Measurements from ENCODE around the gene PLB1. TPM values are rescaled to one million over a fixed set of nuclear protein-coding genes. Genes with fewer than 3 reads are reported as not detected.

Gene PLB1
- total RNA-seq, 1 experiment from 2014 or later, result 0.44 TPM

DNA sequence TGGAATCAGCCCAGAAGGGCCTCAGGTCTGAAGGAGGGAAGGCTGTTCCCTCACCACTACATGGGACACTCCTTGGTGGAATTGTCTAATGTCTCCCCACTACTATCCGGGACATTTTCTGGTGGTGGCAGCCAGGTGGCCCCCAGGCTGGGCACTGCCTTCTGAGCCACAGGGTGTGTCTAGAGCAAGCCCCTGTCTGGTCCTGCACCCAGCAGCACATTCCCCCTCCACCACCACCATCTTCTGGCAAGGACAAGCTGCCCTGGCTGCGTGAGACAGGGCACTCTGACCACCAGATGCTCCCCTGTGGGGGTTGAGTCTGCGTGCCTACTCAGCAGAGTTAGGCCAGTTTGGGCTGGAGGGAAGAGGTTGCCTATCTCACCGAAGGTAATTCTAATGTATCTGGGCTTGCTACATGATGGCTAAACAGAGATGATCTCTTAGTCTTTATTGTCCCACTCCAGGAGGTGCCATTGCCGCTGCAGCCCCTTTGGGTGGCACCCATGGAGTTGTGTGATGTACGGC, 106.3 kb downstream of the PLB1 start:
- H3K36me3 Mint-ChIP-seq, result no peaks in the 10 kb centered on the region
- ChIA-PET CTCF (no interaction called here), POLR2A (no interaction called here)
- no peaks in the 10 kb centered on the region for H3K27me3 Mint-ChIP-seq (ENCODE audit: low read depth)
- no peak overlapping the region for H3K27ac Mint-ChIP-seq
- no peak for ATAC-seq
- TF ChIP-seq ZSCAN18 (CRISPR knock-in tag; IDR thresholded peaks at IDR 0.05) (no peak), CREB1 (CRISPR knock-in tag; IDR thresholded peaks at IDR 0.05) (no peak), ZNF423 (CRISPR knock-in tag; IDR thresholded peaks at IDR 0.05) (no peak), RORB (CRISPR knock-in tag; IDR thresholded peaks at IDR 0.05) (no peak), IRF2 (CRISPR knock-in tag; IDR thresholded peaks at IDR 0.05; ENCODE audit: borderline replicate concordance, low read depth) (no peak), CDX4 (CRISPR knock-in tag; IDR thresholded peaks at IDR 0.05; ENCODE audit: borderline replicate concordance) (no peak)
- TF ChIP-seq, protein P1, sequence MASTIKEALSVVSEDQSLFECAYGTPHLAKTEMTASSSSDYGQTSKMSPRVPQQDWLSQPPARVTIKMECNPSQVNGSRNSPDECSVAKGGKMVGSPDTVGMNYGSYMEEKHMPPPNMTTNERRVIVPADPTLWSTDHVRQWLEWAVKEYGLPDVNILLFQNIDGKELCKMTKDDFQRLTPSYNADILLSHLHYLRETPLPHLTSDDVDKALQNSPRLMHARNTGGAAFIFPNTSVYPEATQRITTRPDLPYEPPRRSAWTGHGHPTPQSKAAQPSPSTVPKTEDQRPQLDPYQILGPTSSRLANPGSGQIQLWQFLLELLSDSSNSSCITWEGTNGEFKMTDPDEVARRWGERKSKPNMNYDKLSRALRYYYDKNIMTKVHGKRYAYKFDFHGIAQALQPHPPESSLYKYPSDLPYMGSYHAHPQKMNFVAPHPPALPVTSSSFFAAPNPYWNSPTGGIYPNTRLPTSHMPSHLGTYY (CRISPR knock-in tag; IDR thresholded peaks at IDR 0.05), result no peak
- TF ChIP-seq, protein P2, sequence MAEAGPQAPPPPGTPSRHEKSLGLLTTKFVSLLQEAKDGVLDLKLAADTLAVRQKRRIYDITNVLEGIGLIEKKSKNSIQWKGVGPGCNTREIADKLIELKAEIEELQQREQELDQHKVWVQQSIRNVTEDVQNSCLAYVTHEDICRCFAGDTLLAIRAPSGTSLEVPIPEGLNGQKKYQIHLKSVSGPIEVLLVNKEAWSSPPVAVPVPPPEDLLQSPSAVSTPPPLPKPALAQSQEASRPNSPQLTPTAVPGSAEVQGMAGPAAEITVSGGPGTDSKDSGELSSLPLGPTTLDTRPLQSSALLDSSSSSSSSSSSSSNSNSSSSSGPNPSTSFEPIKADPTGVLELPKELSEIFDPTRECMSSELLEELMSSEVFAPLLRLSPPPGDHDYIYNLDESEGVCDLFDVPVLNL (CRISPR knock-in tag; IDR thresholded peaks at IDR 0.05; ENCODE audit: borderline replicate concordance, low read depth), result no peak
- H3K9me3 Mint-ChIP-seq, result no peaks in the 10 kb centered on the region
- H3K4me1 Mint-ChIP-seq, result peaks cover 6% of the 10 kb centered on the region
- no peak overlapping the region for H3K4me3 Mint-ChIP-seq
- no peak for DNase-seq (ENCODE audit: low spot score)

- no peak for DNase-seq (ENCODE audit: low spot score)
- Mint-ChIP-seq H3K27me3 (ENCODE audit: low read depth) (no peaks in the 10 kb centered on the region), H3K4me1 (peaks cover 14% of the 10 kb centered on the region), H3K27ac (no peak overlapping the region), H3K9me3 (no peaks in the 10 kb centered on the region), H3K4me3 (no peak overlapping the region), H3K36me3 (no peaks in the 10 kb centered on the region)
- no peak for TF ChIP-seq NFE2L1 (CRISPR knock-in tag; IDR thresholded peaks at IDR 0.05)
- TF ChIP-seq MXD4 (CRISPR knock-in tag; IDR thresholded peaks at IDR 0.05; ENCODE audit: borderline replicate concordance), result no peak
- no peak for TF ChIP-seq ZBTB21 (CRISPR knock-in tag; IDR thresholded peaks at IDR 0.05; ENCODE audit: borderline replicate concordance)
- TF ChIP-seq, protein P3, sequence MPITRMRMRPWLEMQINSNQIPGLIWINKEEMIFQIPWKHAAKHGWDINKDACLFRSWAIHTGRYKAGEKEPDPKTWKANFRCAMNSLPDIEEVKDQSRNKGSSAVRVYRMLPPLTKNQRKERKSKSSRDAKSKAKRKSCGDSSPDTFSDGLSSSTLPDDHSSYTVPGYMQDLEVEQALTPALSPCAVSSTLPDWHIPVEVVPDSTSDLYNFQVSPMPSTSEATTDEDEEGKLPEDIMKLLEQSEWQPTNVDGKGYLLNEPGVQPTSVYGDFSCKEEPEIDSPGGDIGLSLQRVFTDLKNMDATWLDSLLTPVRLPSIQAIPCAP (CRISPR knock-in tag; IDR thresholded peaks at IDR 0.05), result no peak
- TF ChIP-seq TP53 (CRISPR knock-in tag; IDR thresholded peaks at IDR 0.05), result no peak
- TF ChIP-seq CREM (CRISPR knock-in tag; IDR thresholded peaks at IDR 0.05), result no peak
- no peak for TF ChIP-seq ZNF263 (CRISPR knock-in tag; IDR thresholded peaks at IDR 0.05; ENCODE audit: low read depth)
- no peak for TF ChIP-seq ZNF121 (CRISPR knock-in tag; IDR thresholded peaks at IDR 0.05)
- no peak for TF ChIP-seq GABPB1 (CRISPR knock-in tag; IDR thresholded peaks at IDR 0.05)
- TF ChIP-seq PREB (CRISPR knock-in tag; IDR thresholded peaks at IDR 0.05; ENCODE audit: borderline replicate concordance), result no peak
- CTCF ChIA-PET, result interaction anchor here (2.2 kb wide), 1 partner anchor 8 kb away, joined by 12 read pairs; no protein-coding TSS in a partner anchor
- POLR2A ChIA-PET, result no interaction called here
- ATAC-seq, result no peak
Observed at GRCh38 chr2:28602751-28603639, 107.1 kb downstream of the PLB1 start.
